Body of pancreas (tissue), 4 donors: ENCODE measurements around the gene EPB41.

Experiments
- POLR2A ChIP-seq, 3 donors: fragments of 450-650 bp; IDR thresholded peaks; one replicate each; pipeline ENCODE4 v1.6.1; 2016; ENCODE audit warnings: antibody characterized with exemption in 3 of 3, mild to moderate bottlenecking in 2 of 3
- TF ChIP-seq, protein P1 (sequence below), 7 experiments: fragments of 450-650 bp in 4 of 7; fragments of 200-600 bp in 3 of 7; sonication (generic) in 3 of 7; IDR thresholded peaks; one replicate each; pipeline ENCODE4 v1.5.1; 2016 to 2019; ENCODE audit warnings: antibody characterized with exemption in 7 of 7

DNA sequence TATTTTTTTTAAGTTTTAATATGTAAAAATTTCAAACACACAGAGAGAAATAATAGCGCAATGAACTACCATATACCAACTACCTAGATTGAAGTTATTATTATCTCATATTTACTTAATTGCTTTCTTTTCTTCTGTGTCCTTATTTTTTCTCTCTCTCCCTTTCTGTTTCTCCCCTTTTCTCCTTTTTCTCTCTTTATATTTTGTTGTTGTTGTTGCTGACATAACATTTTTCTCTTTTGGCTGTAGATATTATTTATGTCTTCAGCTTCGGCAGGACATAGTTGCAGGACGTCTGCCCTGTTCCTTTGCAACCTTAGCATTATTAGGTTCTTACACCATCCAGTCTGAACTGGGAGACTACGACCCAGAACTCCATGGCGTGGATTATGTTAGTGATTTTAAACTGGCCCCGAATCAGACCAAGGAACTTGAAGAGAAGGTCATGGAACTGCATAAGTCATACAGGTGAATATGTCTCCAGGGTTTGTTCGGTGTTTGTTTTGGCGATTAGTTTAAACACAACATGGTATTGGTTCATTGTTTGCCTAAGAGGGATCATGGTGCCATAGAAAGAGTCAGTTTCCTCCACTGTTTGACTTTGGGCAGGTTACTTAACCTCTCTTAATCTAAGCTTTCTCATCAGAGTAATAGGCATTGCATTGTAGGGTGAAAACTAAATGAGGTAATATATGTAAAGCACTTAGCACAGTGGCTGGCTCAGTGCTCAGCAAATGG, 103.8 kb downstream of the EPB41 start:
- TF ChIP-seq, protein P1, sequence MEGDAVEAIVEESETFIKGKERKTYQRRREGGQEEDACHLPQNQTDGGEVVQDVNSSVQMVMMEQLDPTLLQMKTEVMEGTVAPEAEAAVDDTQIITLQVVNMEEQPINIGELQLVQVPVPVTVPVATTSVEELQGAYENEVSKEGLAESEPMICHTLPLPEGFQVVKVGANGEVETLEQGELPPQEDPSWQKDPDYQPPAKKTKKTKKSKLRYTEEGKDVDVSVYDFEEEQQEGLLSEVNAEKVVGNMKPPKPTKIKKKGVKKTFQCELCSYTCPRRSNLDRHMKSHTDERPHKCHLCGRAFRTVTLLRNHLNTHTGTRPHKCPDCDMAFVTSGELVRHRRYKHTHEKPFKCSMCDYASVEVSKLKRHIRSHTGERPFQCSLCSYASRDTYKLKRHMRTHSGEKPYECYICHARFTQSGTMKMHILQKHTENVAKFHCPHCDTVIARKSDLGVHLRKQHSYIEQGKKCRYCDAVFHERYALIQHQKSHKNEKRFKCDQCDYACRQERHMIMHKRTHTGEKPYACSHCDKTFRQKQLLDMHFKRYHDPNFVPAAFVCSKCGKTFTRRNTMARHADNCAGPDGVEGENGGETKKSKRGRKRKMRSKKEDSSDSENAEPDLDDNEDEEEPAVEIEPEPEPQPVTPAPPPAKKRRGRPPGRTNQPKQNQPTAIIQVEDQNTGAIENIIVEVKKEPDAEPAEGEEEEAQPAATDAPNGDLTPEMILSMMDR (IDR thresholded peaks at IDR 0.05), result no peak
- no peak for TF ChIP-seq POLR2A (IDR thresholded peaks at IDR 0.05)
